HG02938 (cell line): ENCODE measurements around the gene NPAS3.

Experiments used
- ATAC-seq: cut with Tn5 transposase; IDR thresholded peaks from one replicate; pipeline ENCODE4 v1.9.1; 2021; ENCODE audit warnings: mild to moderate bottlenecking, moderate library complexity; ENCODE audit not compliant: unreplicated experiment

Gene NPAS3

DNA sequence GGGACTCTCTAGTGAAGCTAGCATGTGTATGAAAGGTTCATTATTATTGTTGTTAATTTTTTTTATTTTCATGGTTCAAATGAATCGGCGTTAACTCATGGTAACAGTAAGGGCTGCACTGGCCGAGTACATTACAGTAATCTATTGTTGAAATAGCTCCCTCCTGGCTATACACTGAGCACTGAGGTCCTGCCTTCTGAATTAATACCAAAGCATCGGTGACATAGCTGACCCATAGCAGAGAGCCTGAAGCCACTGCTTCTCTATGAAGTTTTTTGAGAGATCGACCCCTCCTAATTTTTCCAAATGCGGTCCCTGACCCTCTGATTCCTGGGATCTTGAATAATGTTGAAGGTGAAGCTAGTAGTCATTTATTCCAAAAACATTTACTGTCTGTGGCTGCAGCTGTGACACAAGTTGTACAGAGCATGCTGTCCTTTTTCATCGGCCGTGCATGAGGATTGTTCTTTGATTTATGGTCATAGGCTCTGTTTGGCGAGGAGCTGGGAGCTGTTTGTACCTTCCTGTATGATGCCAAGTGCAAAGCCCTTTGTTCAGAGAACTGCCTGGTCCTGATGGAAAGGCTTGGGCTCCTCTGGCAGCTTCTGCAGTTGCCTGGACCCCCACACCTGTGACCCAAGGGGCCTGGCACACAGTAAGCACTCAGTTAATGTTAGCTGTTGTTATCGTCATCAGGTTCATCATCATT, 525.7 kb downstream of the NPAS3 start:
- no peak for ATAC-seq

GRCh38 chr14:33465846-33466700, 527.4 kb downstream of the NPAS3 start:
- ATAC-seq = no peak

- ATAC-seq = no peak
These were observed 529.3 kb downstream of the NPAS3 start for GRCh38 chr14:33467971-33468370.

- ATAC-seq = no peak
These were observed 531.2 kb downstream of the NPAS3 start for GRCh38 chr14:33469898-33470297.

DNA sequence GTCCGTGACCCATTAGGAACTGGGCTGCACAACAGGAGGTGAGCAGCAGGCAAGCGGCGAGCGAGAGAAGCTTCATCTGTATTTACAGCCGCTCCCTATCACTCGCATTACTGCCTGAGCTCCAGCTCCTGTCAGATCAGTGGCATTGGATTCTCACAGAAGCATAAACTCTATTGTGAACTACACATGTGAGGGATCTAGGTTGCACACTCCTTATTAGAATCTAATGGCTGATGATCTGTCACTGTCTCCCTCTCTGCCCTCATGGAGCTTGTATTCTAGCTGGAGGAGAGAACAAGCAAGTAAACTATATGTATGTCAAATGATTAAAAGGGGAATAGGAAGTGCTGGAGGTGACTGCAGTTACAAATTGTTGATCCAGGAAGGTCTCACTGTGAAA, 533.1 kb downstream of the NPAS3 start:
- ATAC-seq = no peak

- no peak for ATAC-seq
These were observed 536.9 kb downstream of the NPAS3 start for GRCh38 chr14:33475623-33476022.

- no peak for ATAC-seq
These were observed 539.1 kb downstream of the NPAS3 start for GRCh38 chr14:33477797-33478196.

GRCh38 chr14:33480071-33480886, 541.6 kb downstream of the NPAS3 start:
- no peak for ATAC-seq

- no peak for ATAC-seq
These were observed 542.2 kb downstream of the NPAS3 start for GRCh38 chr14:33480887-33481184.

GRCh38 chr14:33483110-33483509, 544.4 kb downstream of the NPAS3 start:
- no peak for ATAC-seq

- ATAC-seq = no peak
These were observed 544.9 kb downstream of the NPAS3 start for GRCh38 chr14:33483541-33483940.

- no peak for ATAC-seq
These were observed 545.6 kb downstream of the NPAS3 start for GRCh38 chr14:33484264-33484663.

GRCh38 chr14:33486332-33486890, 547.7 kb downstream of the NPAS3 start:
- no peak for ATAC-seq

DNA sequence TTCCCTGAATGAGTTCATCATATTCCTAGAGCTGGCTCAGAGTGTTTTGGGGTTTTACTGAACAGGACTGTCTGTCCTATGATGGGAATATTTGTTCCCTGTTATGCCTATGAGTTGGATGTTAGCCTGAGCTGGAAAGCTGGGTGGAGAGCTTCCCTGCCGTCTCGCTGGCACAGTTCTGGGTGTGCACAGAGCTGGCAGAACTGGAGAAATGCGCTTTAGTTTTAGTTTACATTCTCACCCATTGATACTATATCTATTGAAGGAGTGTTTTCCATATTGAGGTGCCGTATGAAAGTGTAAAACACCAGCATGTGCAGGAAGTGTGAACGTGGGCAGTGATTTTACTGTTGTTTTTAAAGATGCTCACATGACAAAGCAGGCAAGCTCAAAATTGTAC, 549.9 kb downstream of the NPAS3 start:
- no peak for ATAC-seq

GRCh38 chr14:33490555-33490954, 551.9 kb downstream of the NPAS3 start:
- no peak for ATAC-seq

DNA sequence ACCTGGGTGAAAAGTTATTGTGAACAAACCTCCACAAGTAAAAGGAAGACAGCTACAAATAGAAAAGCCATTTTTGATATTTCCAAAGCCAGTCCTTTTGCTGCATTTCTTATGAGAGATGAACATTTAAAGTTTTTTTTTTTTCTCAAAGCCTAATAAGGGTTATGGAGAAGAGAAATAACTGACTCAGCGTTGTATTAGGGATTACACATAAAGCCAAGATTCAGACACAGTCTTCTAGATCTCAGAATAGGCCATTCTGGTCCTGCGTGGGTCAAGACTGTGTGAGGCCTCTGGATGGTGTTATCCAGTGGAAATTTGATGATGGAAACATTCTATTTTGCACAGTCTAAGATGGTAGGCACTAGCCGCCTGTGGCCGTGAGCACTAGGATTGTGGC, 552.4 kb downstream of the NPAS3 start:
- ATAC-seq = no peak

- ATAC-seq = no peak
These were observed 553.8 kb downstream of the NPAS3 start for GRCh38 chr14:33492491-33492890.

DNA sequence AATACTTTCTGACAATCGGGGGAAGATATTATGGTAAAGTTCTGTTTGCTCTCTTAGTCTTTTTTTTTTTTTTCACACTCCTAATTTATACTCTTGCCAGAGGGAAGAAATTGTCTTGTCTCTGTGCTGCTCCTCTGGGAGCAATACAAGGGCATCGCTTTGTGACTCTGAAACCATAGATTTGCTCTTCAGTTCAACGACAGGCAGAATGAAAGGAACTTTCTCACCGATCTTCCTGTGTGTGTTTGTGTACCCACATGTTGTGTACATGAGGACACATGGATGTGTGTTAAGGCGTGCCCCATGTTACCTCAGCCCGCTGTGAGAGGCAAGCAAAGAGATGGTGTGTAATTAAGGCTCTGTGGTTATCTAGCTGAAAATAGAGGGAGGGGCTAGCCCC, 554.6 kb downstream of the NPAS3 start:
- ATAC-seq = no peak

GRCh38 chr14:33493990-33494389, 555.3 kb downstream of the NPAS3 start:
- ATAC-seq = no peak

DNA sequence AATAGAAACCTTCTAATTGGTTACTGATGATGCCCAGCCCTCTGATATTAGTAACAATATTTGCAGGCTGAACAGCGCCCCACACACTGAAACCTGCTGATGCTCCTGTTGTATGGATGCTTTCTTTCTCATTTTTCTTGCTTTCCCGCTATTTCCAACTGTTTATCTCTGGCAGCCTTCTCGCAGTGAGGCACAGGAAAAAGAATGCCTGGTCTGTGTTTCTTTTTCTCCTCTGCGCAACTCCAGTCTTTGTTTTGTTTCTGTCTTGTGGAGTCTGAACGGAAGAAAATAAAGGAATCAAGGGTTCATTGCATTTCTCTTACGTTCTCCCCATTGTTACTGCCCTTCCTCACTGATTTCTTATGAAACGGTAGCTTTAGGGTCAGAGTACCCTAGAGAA, 561.0 kb downstream of the NPAS3 start:
- no peak for ATAC-seq
